GM21619 (cell line): ENCODE measurements around the gene PATJ.
"Not testable (repeated sequence)": the region's sequence is repeated elsewhere in the genome, so short reads cannot be mapped to it uniquely, and the experiment has no call there.

Experiments used
- ATAC-seq: cut with Tn5 transposase; IDR thresholded peaks from one replicate; pipeline ENCODE4 v1.9.1; 2021; ENCODE audit not compliant: unreplicated experiment

PATJ gene

GRCh38 chr1:62198069-62198780 is 455.9 kb downstream of the PATJ start:
- ATAC-seq: no peak

- ATAC-seq: no peak
Measured at GRCh38 chr1:62198781-62199125, 456.5 kb downstream of the PATJ start.

- ATAC-seq: no peak
Measured at GRCh38 chr1:62207187-62207586, 464.9 kb downstream of the PATJ start.

- no peak for ATAC-seq
Measured at GRCh38 chr1:62208087-62208486, 465.8 kb downstream of the PATJ start.

- no peak for ATAC-seq
Measured at GRCh38 chr1:62208970-62209369, 466.7 kb downstream of the PATJ start.

- no peak for ATAC-seq
Measured at GRCh38 chr1:62209931-62210595, 467.8 kb downstream of the PATJ start.

GRCh38 chr1:62210960-62211359 is 468.7 kb downstream of the PATJ start:
- ATAC-seq: no peak

- ATAC-seq: no peak
Measured at GRCh38 chr1:62212411-62212810, 470.1 kb downstream of the PATJ start.

GRCh38 chr1:62213075-62213914 is 471.0 kb downstream of the PATJ start:
- no peak for ATAC-seq

- ATAC-seq: no peak
Measured at GRCh38 chr1:62218604-62219003, 476.3 kb downstream of the PATJ start.

- ATAC-seq: not testable (repeated sequence)
Measured at GRCh38 chr1:62220456-62220855, 478.2 kb downstream of the PATJ start.

GRCh38 chr1:62221171-62221570 is 478.9 kb downstream of the PATJ start:
- ATAC-seq: no peak

GRCh38 chr1:62222321-62222720 is 480.0 kb downstream of the PATJ start:
- no peak for ATAC-seq

GRCh38 chr1:62224182-62224581 is 481.9 kb downstream of the PATJ start:
- ATAC-seq: no peak

GRCh38 chr1:62227496-62227895 is 485.2 kb downstream of the PATJ start:
- ATAC-seq: no peak
